ENCODE measurements around the gene CLINT1.
"Not testable (repeated sequence)": the region's sequence is repeated elsewhere in the genome, so short reads cannot be mapped to it uniquely, and the experiment has no call there.

CLINT1 gene

DNA sequence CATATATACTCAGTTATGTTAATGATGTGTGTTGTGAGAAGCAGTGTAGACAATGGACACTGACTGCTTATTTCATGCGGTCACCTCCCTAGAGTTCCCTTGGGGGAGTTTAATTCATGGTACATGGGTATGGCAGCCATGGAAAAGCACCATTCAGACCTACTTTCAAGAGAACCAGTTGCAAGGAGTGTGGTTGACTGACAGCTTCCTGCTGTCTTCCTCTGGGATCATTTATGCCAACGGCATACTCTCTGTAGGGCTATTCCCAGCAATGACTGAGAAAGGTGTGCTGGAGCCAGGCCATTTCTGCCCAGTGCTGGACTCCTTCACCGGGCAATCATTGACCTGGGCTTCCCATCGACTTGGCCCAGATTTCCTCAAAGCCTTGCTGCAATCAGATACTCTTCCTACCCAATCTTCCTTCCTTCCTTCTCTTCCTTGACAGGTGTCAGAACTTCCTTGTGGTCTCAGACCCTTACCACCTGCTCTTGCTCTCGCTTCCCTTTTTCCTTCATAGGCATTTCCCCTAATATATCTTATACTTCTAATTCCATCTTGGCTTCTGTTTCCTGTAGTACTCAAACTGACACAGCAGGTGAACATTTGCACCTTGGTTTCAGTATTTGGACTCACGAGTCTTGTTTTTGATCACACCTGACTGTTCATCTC, 3.4 kb upstream of the CLINT1 start:
- no peak for DNase-seq

DNA sequence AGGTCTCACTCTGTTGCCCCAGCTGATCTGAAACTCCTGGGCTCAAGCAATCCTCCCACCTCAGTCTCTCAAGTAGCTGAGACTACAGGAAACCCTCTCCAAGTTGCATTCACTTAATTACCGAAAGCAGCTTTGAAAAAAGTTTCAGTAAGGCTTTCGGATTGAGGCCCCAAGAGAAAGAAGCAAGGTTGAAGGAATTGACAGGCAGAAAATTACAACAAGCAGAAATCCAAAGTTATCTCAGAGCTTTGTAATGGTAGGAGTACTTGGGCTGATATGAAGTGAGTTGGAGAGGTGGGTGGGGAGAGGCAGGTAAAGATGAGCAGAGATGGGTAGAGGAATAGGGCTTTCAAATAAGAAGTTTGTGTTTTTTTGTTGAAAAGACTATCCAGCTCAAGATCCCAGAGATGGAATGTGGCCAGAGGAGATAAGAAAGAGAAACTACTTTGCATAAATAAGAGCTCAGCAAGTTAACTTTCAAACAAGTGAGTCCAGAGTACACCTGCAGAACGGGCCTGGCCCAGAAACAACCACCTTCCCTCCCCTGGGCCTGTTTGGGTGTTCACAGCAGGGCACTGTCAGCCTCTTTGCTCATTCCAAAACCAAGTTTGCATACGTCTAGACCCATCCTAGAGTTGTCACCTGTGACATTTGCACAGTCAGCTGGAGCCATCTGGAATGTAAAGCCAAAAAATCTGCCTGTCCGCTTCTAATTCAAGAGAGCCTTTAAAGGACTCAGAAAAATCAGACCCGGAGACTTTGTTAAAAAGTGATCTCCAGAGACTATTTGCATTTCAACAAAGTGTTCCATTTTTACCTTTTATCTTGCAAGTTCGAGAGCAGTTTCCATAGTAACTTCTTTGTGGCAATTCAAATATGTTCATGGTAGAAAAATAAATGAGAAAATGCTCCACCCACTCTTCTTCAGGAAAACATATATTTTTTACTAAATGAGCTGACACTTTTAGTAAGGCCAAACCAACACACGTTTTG, 2.2 kb upstream of the CLINT1 start:
- no peak for DNase-seq

- DNase-seq = no peak
These were observed 256 bp upstream of the CLINT1 start for GRCh38 chr5:157859227-157859575.

DNA sequence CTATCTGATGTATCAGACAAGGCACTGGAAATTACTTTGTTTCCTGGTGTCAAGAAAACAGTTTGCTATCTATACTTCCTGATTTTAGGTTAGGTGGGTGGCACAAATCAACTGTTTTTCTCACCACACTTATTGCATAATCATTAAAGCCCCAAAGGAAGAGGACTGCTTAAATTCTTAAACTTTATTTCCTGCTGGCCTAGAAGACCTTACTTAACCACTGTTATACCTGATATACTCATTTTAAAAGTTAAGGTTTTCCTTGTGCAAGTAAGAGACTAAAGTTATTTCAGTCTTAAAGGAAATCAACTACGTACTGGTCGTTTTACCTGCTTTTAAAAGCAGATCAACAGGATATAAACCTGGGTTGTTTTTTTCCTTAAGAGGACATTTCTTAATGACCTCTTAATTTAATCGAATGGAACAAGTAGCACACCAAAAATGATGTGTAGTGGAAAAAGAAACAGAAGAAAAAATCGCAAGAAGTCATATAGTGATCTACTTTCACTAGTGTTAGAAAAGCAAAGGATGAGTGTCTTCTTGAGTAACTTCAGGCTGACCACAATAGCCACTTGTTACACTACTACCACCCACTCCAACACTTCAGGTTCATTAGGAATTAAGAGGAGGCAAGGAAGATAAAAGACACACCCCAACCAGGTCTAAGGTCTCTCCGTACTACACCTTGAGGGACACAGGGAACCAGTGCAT, 974 bp downstream of the CLINT1 start:
- DNase-seq = no peak

DNA sequence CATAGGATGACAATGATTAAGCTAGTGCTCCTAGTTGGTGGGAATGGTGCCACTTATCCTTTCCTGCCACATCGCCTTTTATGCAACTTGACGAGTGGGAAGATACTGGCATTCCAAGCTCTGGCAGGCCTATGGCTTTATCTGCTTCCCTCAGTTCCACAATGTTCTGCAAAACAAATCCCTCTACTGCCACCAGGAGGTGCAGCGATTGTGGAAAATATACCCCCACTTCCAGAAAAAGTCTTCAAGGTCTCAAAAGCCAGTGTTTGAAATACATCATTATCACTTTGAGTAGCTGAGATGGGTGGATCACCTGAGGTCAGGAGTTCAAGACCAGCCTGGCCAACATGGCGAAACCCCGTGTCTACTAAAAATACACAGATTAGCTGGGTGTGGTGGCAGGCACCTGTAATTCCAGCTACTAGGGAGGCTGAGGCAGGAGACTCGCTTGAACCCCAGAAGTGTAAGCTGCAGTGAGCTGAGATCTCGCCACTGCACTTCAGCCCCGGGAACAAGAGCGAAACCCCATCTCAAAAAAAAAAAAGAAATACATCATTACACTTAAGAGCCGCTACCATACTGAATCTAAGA, 3.4 kb downstream of the CLINT1 start:
- DNase-seq = no peak

DNA sequence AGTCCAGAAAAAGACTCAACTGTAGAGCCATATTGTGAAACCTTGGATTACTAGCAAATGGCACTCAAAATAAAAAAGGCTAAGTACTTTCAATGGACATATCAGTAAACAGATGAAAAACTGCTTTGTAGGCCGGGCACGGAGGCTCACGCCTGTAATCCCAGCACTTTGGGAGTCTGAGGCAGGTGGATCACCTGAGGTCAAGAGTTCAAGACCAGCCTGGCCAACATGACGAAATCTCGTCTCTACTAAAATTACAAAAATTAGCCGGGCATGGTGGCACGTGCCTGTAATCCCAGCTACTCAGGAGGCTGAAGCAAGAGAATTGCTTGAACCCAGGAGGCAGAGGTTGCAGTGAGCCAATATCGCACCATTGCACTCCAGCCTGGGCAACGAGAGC, 5.6 kb downstream of the CLINT1 start:
- not testable (repeated sequence) for DNase-seq

- DNase-seq = no peak
These were observed 12.9 kb downstream of the CLINT1 start for GRCh38 chr5:157845914-157846598.

DNA sequence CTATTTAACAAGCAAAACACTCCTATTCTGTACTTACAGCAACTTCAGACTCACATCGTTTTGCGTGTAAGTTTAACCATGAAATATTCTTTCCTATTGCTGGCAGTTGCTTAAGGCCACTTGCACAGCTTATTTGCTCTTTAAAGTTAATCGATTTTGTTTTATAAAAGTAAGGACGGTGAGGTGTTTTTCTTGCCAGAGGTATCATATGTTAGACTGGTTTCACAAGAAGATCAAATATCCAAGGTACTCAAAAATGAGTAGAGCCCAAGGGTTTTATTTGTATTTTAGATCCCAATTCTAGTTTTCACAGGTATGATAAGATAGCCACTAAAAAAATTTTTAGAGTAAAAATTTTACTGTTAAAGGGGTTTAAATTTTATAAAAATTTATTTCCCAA, 16.2 kb downstream of the CLINT1 start:
- DNase-seq = no peak

DNA sequence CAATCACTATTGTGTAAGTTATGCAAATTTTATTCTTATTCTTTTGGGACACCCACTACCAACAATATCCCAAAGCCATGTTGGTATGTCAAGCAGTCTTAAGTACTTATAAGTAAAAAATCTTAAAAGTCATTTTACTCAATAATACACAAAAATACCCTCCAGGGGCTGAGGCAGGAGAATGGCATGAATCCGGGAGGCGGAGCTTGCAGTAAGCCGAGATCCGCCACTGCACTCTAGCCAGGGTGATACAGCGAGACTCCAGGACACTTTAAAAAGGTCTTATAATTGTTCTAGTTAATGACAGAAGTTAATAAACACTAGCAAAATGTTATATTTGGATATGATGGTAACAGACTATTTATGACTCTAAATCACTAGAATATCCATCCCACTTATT, 16.8 kb downstream of the CLINT1 start:
- DNase-seq = no peak

GRCh38 chr5:157839157-157839795, 19.7 kb downstream of the CLINT1 start:
- DNase-seq = no peak

DNA sequence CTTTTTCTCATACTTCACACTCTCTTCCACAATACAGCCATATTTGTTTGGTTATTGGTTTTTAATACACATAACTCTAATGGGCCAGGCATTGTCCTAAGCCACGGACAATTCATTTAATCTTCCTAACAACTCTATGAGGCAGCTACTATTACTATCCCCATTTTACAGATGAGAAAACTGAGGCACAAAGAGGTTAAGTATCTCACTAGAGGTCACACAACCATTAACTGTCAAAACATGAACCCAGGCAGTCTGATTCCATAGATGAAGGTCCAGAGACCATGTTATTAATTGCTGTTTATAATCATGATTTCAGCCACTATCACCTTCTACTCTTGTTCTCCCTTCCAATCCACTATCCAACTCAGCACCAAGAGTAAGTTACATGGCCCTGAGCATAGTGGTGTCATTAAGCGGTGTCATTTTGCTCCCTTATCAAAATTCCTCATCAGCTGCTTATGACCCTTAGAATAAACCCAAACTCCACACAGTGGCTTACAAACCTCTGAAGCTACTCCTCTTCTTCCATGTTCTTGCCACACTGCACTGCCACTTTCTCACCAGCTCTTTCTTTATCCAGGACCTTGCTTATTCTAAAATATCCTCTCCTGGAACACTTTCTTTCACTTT, 22.7 kb downstream of the CLINT1 start:
- DNase-seq = no peak

DNA sequence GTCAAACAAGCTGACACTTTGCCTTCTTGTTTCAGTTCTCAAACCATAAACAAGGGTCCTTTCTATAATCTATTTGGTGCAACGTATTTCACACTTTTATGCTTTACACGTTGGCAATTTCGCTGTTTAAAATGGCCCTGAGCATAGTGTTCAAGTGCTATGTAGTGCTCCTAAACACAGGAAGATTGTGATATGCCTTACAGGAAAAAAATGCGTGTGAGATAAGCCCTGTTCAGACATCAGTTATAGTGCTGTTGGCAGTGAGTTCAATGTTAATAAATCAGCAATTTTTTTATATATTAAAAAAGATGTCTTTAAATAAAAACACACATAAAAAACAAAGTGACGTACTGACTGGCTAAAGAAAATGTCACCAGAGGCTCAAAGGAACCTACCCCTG, 23.9 kb downstream of the CLINT1 start:
- DNase-seq = no peak

DNA sequence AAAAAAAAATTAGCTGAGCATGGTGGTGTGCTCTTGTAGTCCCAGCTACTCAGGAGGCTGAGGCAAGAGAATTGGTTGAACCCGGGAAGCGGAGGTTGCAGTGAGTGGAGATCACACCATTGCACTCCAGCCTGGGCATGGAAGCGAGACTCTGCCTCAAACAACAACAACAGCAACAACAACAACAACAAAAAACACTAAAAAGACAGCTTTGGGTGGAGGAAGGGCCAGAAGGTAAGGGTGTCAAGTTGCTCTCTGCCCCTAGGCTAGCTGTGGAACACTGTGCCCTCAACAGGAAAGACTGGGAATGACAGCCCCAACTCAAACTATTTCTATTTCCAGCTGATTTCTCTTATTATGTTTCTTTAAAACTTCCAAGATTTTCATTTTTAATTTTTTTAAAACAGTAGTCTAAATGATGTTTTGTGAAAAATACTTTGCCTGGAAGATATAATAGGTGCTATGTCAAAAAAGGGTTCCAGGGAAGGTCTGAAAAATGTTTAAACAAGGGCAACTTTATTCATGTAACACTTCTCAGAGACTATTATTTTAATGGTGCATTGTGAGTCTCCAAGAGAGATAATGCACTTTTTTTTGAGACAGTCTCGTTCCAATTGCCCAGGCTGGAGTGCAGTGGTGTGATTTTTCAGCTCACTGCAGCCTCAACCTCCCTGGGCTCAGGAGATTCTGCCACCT, 29.9 kb downstream of the CLINT1 start:
- DNase-seq = no peak

DNA sequence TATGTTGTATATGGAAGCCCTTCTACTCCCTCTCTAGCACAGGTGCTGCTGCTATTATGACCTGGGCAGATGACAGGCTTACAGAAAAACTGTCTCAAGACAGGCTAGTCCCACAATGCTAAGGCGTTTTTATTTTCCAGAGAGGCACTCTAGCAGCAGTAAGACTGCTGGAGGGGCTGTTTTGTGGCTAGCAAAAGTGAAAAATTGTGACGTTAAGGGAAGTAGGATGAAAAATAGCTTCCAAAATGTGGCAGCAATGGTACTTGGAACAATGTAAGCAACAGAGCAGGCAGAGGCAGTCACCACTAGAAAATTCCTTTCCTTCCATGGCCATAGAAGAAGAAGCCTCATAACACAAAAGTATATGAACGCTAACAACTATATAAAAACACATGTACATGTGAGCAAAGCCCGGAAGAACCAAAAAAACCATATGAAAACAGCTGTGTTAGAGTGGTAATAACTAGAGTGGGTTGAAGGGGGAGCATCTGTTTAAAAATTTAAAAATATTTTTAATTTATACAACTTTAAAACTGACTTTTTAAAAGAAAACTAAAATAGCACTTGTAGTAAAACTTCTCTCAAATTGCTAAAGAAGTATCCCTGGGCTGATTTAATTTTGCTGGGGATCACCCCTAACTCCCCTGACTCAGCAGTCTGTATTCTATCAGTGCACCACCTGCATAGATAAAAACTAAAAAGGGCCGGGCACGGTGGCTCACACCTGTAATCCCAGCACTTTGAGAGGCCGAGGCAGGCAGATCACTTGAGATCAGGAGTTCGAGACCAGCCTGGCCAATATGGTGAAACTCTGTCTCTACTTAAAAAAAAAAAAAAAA, 30.6 kb downstream of the CLINT1 start:
- DNase-seq = no peak

DNA sequence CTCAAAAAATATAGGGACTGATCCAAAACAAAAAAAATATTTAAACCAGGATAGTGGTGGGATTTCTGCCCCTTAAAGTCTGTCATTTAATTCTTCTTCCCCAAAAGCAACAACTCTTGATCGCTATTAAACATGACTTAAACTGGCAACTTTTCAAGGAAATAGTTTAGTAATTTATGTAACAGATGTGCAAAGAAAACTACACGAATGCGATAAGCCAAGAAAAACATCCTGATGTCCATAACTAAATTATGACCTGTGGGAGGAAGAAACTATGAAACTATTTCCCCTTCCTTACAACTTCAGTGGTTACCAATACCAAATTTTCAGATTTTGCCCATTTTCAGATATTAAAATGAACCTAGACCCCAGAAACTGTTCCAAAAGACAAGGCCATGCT, 31.5 kb downstream of the CLINT1 start:
- no peak for DNase-seq

GRCh38 chr5:157823655-157824054, 35.3 kb downstream of the CLINT1 start:
- no peak for DNase-seq

- no peak for DNase-seq
These were observed 36.9 kb downstream of the CLINT1 start for GRCh38 chr5:157821822-157822622.

DNA sequence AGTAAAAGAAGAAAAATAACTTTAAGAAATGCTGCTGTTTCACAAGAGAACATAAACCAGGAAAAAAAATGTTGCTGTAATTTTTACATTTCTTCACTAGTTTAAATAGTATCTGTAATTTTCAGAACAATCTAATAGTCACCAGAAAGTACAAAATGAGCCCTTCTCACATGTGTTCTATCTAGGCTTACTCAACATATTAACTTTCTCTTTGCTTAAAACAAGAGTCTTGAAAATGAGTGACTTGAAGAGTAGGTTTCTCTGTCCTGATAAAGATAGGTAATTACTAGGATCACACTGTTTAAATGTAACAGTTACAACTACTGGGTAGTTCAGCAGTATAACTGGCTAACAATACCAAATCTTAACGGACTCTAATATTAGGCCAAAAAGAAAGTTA, 37.5 kb downstream of the CLINT1 start:
- no peak for DNase-seq

- no peak for DNase-seq
These were observed 38.2 kb downstream of the CLINT1 start for GRCh38 chr5:157820593-157821252.
